H9 (cell line): ENCODE data around the gene ANKRA2. TPM values are rescaled to one million over a fixed set of nuclear protein-coding genes. Genes with fewer than 3 reads are reported as not detected.
"Not testable (repeated sequence)": the region's sequence is repeated elsewhere in the genome, so short reads cannot be mapped to it uniquely, and the experiment has no call there.

Source experiments
- DNase-seq: peaks from one replicate; pipeline ENCODE4 v3.0.0-alpha.2; 2017
- H2AFZ ChIP-seq: one replicate; pipeline ENCODE4 v1.6.1; 2013; ENCODE audit warnings: mild to moderate bottlenecking, low read length, control low read depth, moderate library complexity
- H2AK5ac ChIP-seq: 2 replicates; pipeline ENCODE4 v1.6.1; 2013; ENCODE audit warnings: low read length, control low read depth, mixed read lengths; ENCODE audit not compliant: insufficient read length
- H2BK120ac ChIP-seq: one replicate; pipeline ENCODE4 v1.6.1; 2013; ENCODE audit warnings: low read depth, mild to moderate bottlenecking, low read length, control low read depth, inconsistent platforms; ENCODE audit not compliant: poor library complexity, severe bottlenecking
- H2BK12ac ChIP-seq: 2 replicates; pipeline ENCODE4 v1.6.1; 2013; ENCODE audit warnings: low read length, control low read depth, mixed read lengths, low read depth; ENCODE audit not compliant: insufficient read length
- H2BK15ac ChIP-seq: 2 replicates; pipeline ENCODE4 v1.6.1; 2013; ENCODE audit warnings: low read depth, low read length, control low read depth
- H2BK20ac ChIP-seq: one replicate; pipeline ENCODE4 v1.6.1; 2013; ENCODE audit warnings: low read depth, mild to moderate bottlenecking, low read length, control low read depth, inconsistent platforms; ENCODE audit not compliant: poor library complexity, severe bottlenecking
- H2BK5ac ChIP-seq: 2 replicates; pipeline ENCODE4 v1.6.1; 2013; ENCODE audit warnings: low read length, control low read depth, mixed read lengths; ENCODE audit not compliant: insufficient read length
- H3K14ac ChIP-seq: 2 replicates; pipeline ENCODE4 v1.6.1; 2013; ENCODE audit warnings: low read length, control low read depth; ENCODE audit not compliant: insufficient read depth
- H3K18ac ChIP-seq: 2 replicates; pipeline ENCODE4 v1.6.1; 2013; ENCODE audit warnings: low read depth, mild to moderate bottlenecking, mixed read lengths, low read length, control low read depth; ENCODE audit not compliant: insufficient read length
- H3K23ac ChIP-seq: 2 replicates; pipeline ENCODE4 v1.6.1; 2013; ENCODE audit warnings: low read length, control low read depth, mixed read lengths, low read depth; ENCODE audit not compliant: insufficient read length
- H3K23me2 ChIP-seq: 2 replicates; pipeline ENCODE4 v1.6.1; 2013; ENCODE audit warnings: low read depth, mild to moderate bottlenecking, mixed read lengths, low read length, control low read depth; ENCODE audit not compliant: insufficient read length, poor library complexity, severe bottlenecking
- H3K27ac ChIP-seq: 2 replicates; pipeline ENCODE4 v1.5.1; 2013; ENCODE audit warnings: low read length, control low read depth, mixed read lengths, low read depth; ENCODE audit not compliant: insufficient read length
- H3K27me3 ChIP-seq: 2 replicates; pipeline ENCODE4 v1.6.1; 2013; ENCODE audit warnings: low read length, control low read depth, inconsistent platforms; ENCODE audit not compliant: insufficient read depth
- H3K4ac ChIP-seq: 2 replicates; pipeline ENCODE4 v1.6.1; 2013; ENCODE audit warnings: low read depth, mild to moderate bottlenecking, control low read depth, inconsistent platforms, low read length, moderate library complexity
- H3K4me1 ChIP-seq: 2 replicates; pipeline ENCODE4 v1.6.1; 2013; ENCODE audit warnings: low read length, control low read depth, inconsistent platforms; ENCODE audit not compliant: insufficient read depth
- H3K4me2 ChIP-seq: 2 replicates; pipeline ENCODE4 v1.6.1; 2013; ENCODE audit warnings: low read length, control low read depth, mixed read lengths; ENCODE audit not compliant: insufficient read length, insufficient read depth
- H3K56ac ChIP-seq: 2 replicates; pipeline ENCODE4 v1.6.1; 2013; ENCODE audit warnings: low read depth, mild to moderate bottlenecking, mixed read lengths, low read length, control low read depth; ENCODE audit not compliant: insufficient read length
- H3K79me1 ChIP-seq: 2 replicates; pipeline ENCODE4 v1.6.1; 2013; ENCODE audit warnings: low read depth, mild to moderate bottlenecking, moderate library complexity, low read length, control low read depth, inconsistent platforms; ENCODE audit not compliant: insufficient read depth, poor library complexity, severe bottlenecking
- H3K79me2 ChIP-seq: 2 replicates; pipeline ENCODE4 v1.6.1; 2013; ENCODE audit warnings: low read length, control low read depth, inconsistent platforms; ENCODE audit not compliant: insufficient read depth
- H3K9ac ChIP-seq: 2 replicates; pipeline ENCODE4 v1.6.1; 2013; ENCODE audit warnings: low read length, control low read depth, mixed read lengths; ENCODE audit not compliant: insufficient read length; ENCODE audit errors: extremely low read depth
- H3K9me3 ChIP-seq: one replicate; pipeline ENCODE4 v1.6.1; 2013; ENCODE audit warnings: low read depth, low read length, inconsistent platforms; ENCODE audit not compliant: control insufficient read depth
- H3T11ph ChIP-seq: one replicate; pipeline ENCODE4 v1.6.1; 2013; ENCODE audit warnings: mild to moderate bottlenecking, low read length, control low read depth, inconsistent platforms
- H4K20me1 ChIP-seq: one replicate; pipeline ENCODE4 v1.6.1; 2013; ENCODE audit not compliant: control insufficient read depth, insufficient read length, insufficient read depth
- H4K5ac ChIP-seq: 2 replicates; pipeline ENCODE4 v1.6.1; 2013; ENCODE audit warnings: low read depth, mild to moderate bottlenecking, mixed read lengths, low read length, control low read depth; ENCODE audit not compliant: insufficient read length
- H4K8ac ChIP-seq: replicated peaks from 2 replicates; pipeline ENCODE4 v1.6.1; 2013; ENCODE audit warnings: low read length, control low read depth, mixed read lengths, low read depth; ENCODE audit not compliant: insufficient read length
- H4K91ac ChIP-seq: 2 replicates; pipeline ENCODE4 v1.6.1; 2013; ENCODE audit warnings: low read depth, mild to moderate bottlenecking, moderate library complexity, mixed read lengths, low read length, control low read depth; ENCODE audit not compliant: insufficient read length
- H3K27ac Mint-ChIP-seq, 3 experiments: 2 replicates in 2 of 3; 3 replicates in 1 of 3; pipeline ENCODE4 v1.8.0; 2020 to 2021; ENCODE audit warnings: mixed read lengths in 3 of 3, mild to moderate bottlenecking in 1 of 3, moderate library complexity in 1 of 3
- H3K27me3 Mint-ChIP-seq: 2 replicates; pipeline ENCODE4 v1.8.0; 2021; ENCODE audit warnings: low read depth, mild to moderate bottlenecking, moderate library complexity, mixed read lengths
- H3K36me3 Mint-ChIP-seq, 3 experiments: 2 replicates in 2 of 3; 3 replicates in 1 of 3; pipeline ENCODE4 v1.8.0; 2020 to 2021; ENCODE audit warnings: low read depth in 3 of 3, mixed read lengths in 3 of 3; ENCODE audit not compliant: insufficient read depth in 1 of 3
- H3K4me1 Mint-ChIP-seq, 2 experiments: 2 replicates each; pipeline ENCODE4 v1.8.0; 2020; ENCODE audit warnings: mixed read lengths in 2 of 2
- H3K4me3 Mint-ChIP-seq, 2 experiments: 2 replicates in 1 of 2; 3 replicates in 1 of 2; pipeline ENCODE4 v1.8.0; 2020 to 2021; ENCODE audit warnings: mild to moderate bottlenecking in 2 of 2, mixed read lengths in 2 of 2, moderate library complexity in 1 of 2
- H3K9me3 Mint-ChIP-seq, 2 experiments: 2 replicates in 1 of 2; 3 replicates in 1 of 2; pipeline ENCODE4 v1.8.0; 2020; ENCODE audit warnings: mild to moderate bottlenecking in 2 of 2, mixed read lengths in 2 of 2, moderate library complexity in 1 of 2
- CTCF ChIP-seq: fragments of 200-600 bp; sonication (generic); conservative IDR thresholded peaks from 3 replicates; pipeline ENCODE4 v1.8.0; 2021; ENCODE audit warnings: antibody characterized with exemption, mild to moderate bottlenecking
- WGBS: extraction: QIAGEN DNeasy Blood & Tissue Kit; methylation state at CpG from one replicate; pipeline ENCODE4 v1.1.7; 2013; ENCODE audit warnings: missing lambda C conversion rate, low lambda C conversion rate, mixed read lengths; ENCODE audit not compliant: insufficient read length; ENCODE audit errors: extremely low coverage; 5-methylcytosine and 5-hydroxymethylcytosine counted together
- total RNA-seq: library from RNA; stranded (reverse); gene quantifications from 2 replicates; pipeline ENCODE4 v1.2.1, GENCODE V29; 2021

ANKRA2 gene
- total RNA-seq, 1 experiment from 2014 or later: 8.9 TPM

GRCh38 chr5:73513996-73514395 is 51.4 kb downstream of the ANKRA2 start:
- Histone ChIP-seq H2BK20ac (no peak overlapping the region), H3K23me2 (no peaks in the 10 kb centered on the region), H3K4me2 (no peak overlapping the region), H2BK5ac (no peak overlapping the region), H2AFZ (no peak overlapping the region), H3K79me2 (no peaks in the 10 kb centered on the region), H2AK5ac (no peak overlapping the region), H4K8ac (no peak overlapping the region), H3T11ph (no peak overlapping the region), H3K56ac (no peak overlapping the region), H3K27me3 (no peaks in the 10 kb centered on the region), H3K79me1 (no peaks in the 10 kb centered on the region), H3K9me3 (no peaks in the 10 kb centered on the region), H2BK12ac (no peak overlapping the region), H3K4me1 (no peaks in the 10 kb centered on the region; the same call in 1 of the 2 replicates), H3K4ac (no peak overlapping the region), H3K23ac (no peak overlapping the region), H4K91ac (no peak overlapping the region), H2BK15ac (no peak overlapping the region), H3K27ac (no peak overlapping the region), H4K20me1 (no peaks in the 10 kb centered on the region), H3K18ac (no peak overlapping the region), H3K9ac (no peak overlapping the region), H2BK120ac (no peak overlapping the region), H3K14ac (no peak overlapping the region), H4K5ac (no peak overlapping the region)
- Mint-ChIP-seq H3K27me3 (peaks cover 5% of the 10 kb centered on the region), H3K4me3 (no peak overlapping the region), H3K9me3 (no peaks in the 10 kb centered on the region), H3K27ac (no peak overlapping the region), H3K4me1 (peaks cover 6 to 10% of the 10 kb centered on the region in 2 experiments), H3K36me3 (peaks cover 0 to 3% (median 0%) of the 10 kb centered on the region in 3 experiments; a peak in 2 of 7 replicates)
- no peak for DNase-seq
- WGBS: no CpG with 5 or more reads among the region's 3 CpGs
- TF ChIP-seq CTCF: no peak

- H3K9me3 ChIP-seq, H3K14ac ChIP-seq, H3K79me2 ChIP-seq, H3K27ac ChIP-seq, H3K18ac ChIP-seq, H3K4me1 Mint-ChIP-seq, H3K23me2 ChIP-seq, H3K56ac ChIP-seq, H3K4me1 ChIP-seq, H2AK5ac ChIP-seq, H4K20me1 ChIP-seq, H3K4me2 ChIP-seq, H3K9ac ChIP-seq, H3K4me3 Mint-ChIP-seq, H2BK15ac ChIP-seq, H4K8ac ChIP-seq, H2BK120ac ChIP-seq, H3K4ac ChIP-seq, H2AFZ ChIP-seq, H2BK5ac ChIP-seq, H3T11ph ChIP-seq, H3K27me3 ChIP-seq, H4K91ac ChIP-seq, H3K23ac ChIP-seq, DNase-seq, H3K79me1 ChIP-seq, H2BK12ac ChIP-seq, H4K5ac ChIP-seq, H3K9me3 Mint-ChIP-seq, H2BK20ac ChIP-seq, H3K27me3 Mint-ChIP-seq: not testable (repeated sequence)
- peaks cover 14 to 32% (median 22%) of the 10 kb centered on the region in 3 experiments; a peak in 6 of 7 replicates for H3K36me3 Mint-ChIP-seq
- peak overlapping the region in 1 of 3 experiments; percentile 74; a peak in 1 of 7 replicates for H3K27ac Mint-ChIP-seq
- no CpG with 5 or more reads among the region's 26 CpGs for WGBS
Measured at GRCh38 chr5:73508521-73508920, 56.9 kb downstream of the ANKRA2 start.
